H1 (cell line): ENCODE measurements around the gene SOHLH1. TPM values are rescaled to one million over a fixed set of nuclear protein-coding genes. Genes with fewer than 3 reads are reported as not detected.

Experiments
- CTCF ChIA-PET: fragments of 300-600 bp; sonication (Branson Sonifier 250); formaldehyde crosslinking; loops from one replicate; lab custom pipeline; 2021; ENCODE audit not compliant: partially characterized antibody; lab: Charles Lee
- POLR2A ChIA-PET: fragments of 300-600 bp; sonication (Branson Sonifier 250); formaldehyde crosslinking; loops from one replicate; lab custom pipeline; 2021; ENCODE audit warnings: inconsistent platforms; ENCODE audit not compliant: partially characterized antibody; lab: Charles Lee
- DNase-seq, 2 experiments: peaks; one replicate each; pipeline versions ENCODE4 v3.0.0 to v3.0.0-alpha.2; 2010 to 2022; ENCODE audit warnings: low spot score in 2 of 2, low read depth in 1 of 2, mixed read lengths in 1 of 2
- FAIRE-seq: peaks from 2 replicates; lab custom pipeline; 2011; peaks lifted over from hg19 to GRCh38; lab: Jason Lieb, UNC
- H2AFZ ChIP-seq: 2 replicates; pipeline ENCODE4 v1.8.1; 2012; ENCODE audit warnings: low read length, inconsistent platforms
- H2AK5ac ChIP-seq: 2 replicates; pipeline ENCODE4 v1.6.1; 2013; ENCODE audit warnings: low read depth, low read length
- H2BK120ac ChIP-seq: replicated peaks from 2 replicates; pipeline ENCODE3; 2013; ENCODE audit warnings: low read depth, low read length, inconsistent platforms
- H2BK12ac ChIP-seq: 2 replicates; pipeline ENCODE4 v1.6.1; 2013; ENCODE audit warnings: low read depth, low read length
- H2BK15ac ChIP-seq: 2 replicates; pipeline ENCODE4 v1.6.1; 2013; ENCODE audit warnings: low read length
- H2BK20ac ChIP-seq: 2 replicates; pipeline ENCODE4 v1.6.1; 2013; ENCODE audit warnings: low read length
- H2BK5ac ChIP-seq: 2 replicates; pipeline ENCODE4 v1.6.1; 2013; ENCODE audit warnings: low read depth, low read length
- H3K14ac ChIP-seq: 2 replicates; pipeline ENCODE4 v1.6.1; 2013; ENCODE audit warnings: inconsistent platforms; ENCODE audit not compliant: insufficient read length
- H3K18ac ChIP-seq: 2 replicates; pipeline ENCODE4 v1.6.1; 2013; ENCODE audit warnings: low read length; ENCODE audit errors: extremely low read depth
- H3K23ac ChIP-seq: 2 replicates; pipeline ENCODE4 v1.6.1; 2013; ENCODE audit warnings: inconsistent platforms; ENCODE audit not compliant: insufficient read length
- H3K23me2 ChIP-seq: 2 replicates; pipeline ENCODE4 v1.6.1; 2013; ENCODE audit warnings: low read depth, low read length
- H3K27ac ChIP-seq: 2 replicates; pipeline ENCODE4 v1.6.1; 2011; ENCODE audit warnings: low read depth, low read length, inconsistent platforms
- H3K27me3 ChIP-seq, 4 experiments: replicated peaks in 1 of 4; 1 replicate in 1 of 4; 2 replicates in 3 of 4; pipeline versions ENCODE4 v1.6.1 to v1.8.1; 2011 to 2013; ENCODE audit warnings: low read length in 3 of 4, mild to moderate bottlenecking in 3 of 4, inconsistent platforms in 2 of 4, mixed read lengths in 2 of 4, moderate library complexity in 1 of 4; ENCODE audit not compliant: control insufficient read depth in 3 of 4, insufficient read depth in 3 of 4; ENCODE audit errors: extremely low read depth in 1 of 4
- H3K36me3 ChIP-seq, 4 experiments: 2 replicates each; pipeline versions ENCODE4 v1.6.1 to v1.8.1; 2011 to 2013; ENCODE audit warnings: mild to moderate bottlenecking in 4 of 4, low read length in 3 of 4, moderate library complexity in 2 of 4, control low read depth in 1 of 4, inconsistent platforms in 1 of 4; ENCODE audit not compliant: insufficient read depth in 4 of 4, control insufficient read depth in 2 of 4
- H3K4ac ChIP-seq: replicated peaks from 2 replicates; pipeline ENCODE3; 2013; ENCODE audit warnings: low read length, low read depth, mixed read lengths, inconsistent platforms; ENCODE audit not compliant: insufficient read length
- H3K4me1 ChIP-seq, 4 experiments: replicated peaks in 1 of 4; 1 replicate in 1 of 4; 2 replicates in 3 of 4; pipeline versions ENCODE4 v1.6.1 to v1.8.1; 2011 to 2013; ENCODE audit warnings: low read length in 3 of 4, inconsistent platforms in 2 of 4, mixed read lengths in 1 of 4; ENCODE audit not compliant: insufficient read depth in 4 of 4, control insufficient read depth in 3 of 4
- H3K4me2 ChIP-seq, 2 experiments: 2 replicates each; pipeline versions ENCODE4 v1.6.1 to v1.8.1; 2011 to 2013; ENCODE audit warnings: low read depth in 2 of 2, low read length in 2 of 2, control low read depth in 1 of 2, inconsistent platforms in 1 of 2, mild to moderate bottlenecking in 1 of 2; ENCODE audit not compliant: insufficient read depth in 1 of 2
- H3K4me3 ChIP-seq, 4 experiments: fragments of 200-600, 300-600 bp in 1 of 4; sonication (generic), shearing (Covaris generic), sonication (Bioruptor Twin) in 1 of 4; 2 replicates each; pipeline versions ENCODE4 v1.5.1 to v1.8.1; 2011 to 2016; ENCODE audit warnings: low read length in 4 of 4, low read depth in 3 of 4, control low read depth in 2 of 4, inconsistent platforms in 2 of 4, mild to moderate bottlenecking in 2 of 4, mixed read lengths in 1 of 4, moderate library complexity in 1 of 4; ENCODE audit not compliant: insufficient read depth in 2 of 4; ENCODE audit errors: extremely low read depth in 1 of 4
- H3K56ac ChIP-seq: replicated peaks from 2 replicates; pipeline ENCODE3; 2013; ENCODE audit warnings: low read depth, mild to moderate bottlenecking, mixed read lengths, low read length, inconsistent platforms; ENCODE audit not compliant: insufficient read length
- H3K79me1 ChIP-seq: 2 replicates; pipeline ENCODE4 v1.6.1; 2013; ENCODE audit warnings: low read depth, low read length, control low read depth
- H3K79me2 ChIP-seq, 2 experiments: 2 replicates each; pipeline versions ENCODE4 v1.6.1 to v1.8.1; 2012 to 2013; ENCODE audit warnings: low read length in 2 of 2, mild to moderate bottlenecking in 2 of 2, inconsistent platforms in 1 of 2; ENCODE audit not compliant: insufficient read depth in 2 of 2, control insufficient read depth in 1 of 2
- H3K9ac ChIP-seq, 4 experiments: replicated peaks in 1 of 4; 1 replicate in 1 of 4; 2 replicates in 3 of 4; pipeline versions ENCODE4 v1.6.1 to v1.8.1; 2011 to 2013; ENCODE audit warnings: low read depth in 3 of 4, low read length in 3 of 4, control low read depth in 2 of 4, mild to moderate bottlenecking in 2 of 4, moderate library complexity in 2 of 4, inconsistent platforms in 1 of 4; ENCODE audit errors: extremely low read depth in 1 of 4
- H3K9me3 ChIP-seq, 2 experiments: 2 replicates each; pipeline versions ENCODE4 v1.6.1 to v1.8.1; 2012 to 2013; ENCODE audit warnings: mild to moderate bottlenecking in 2 of 2, moderate library complexity in 2 of 2, control low read depth in 1 of 2, inconsistent platforms in 1 of 2, low read depth in 1 of 2, low read length in 1 of 2, mixed read lengths in 1 of 2; ENCODE audit not compliant: insufficient read depth in 2 of 2
- H4K20me1 ChIP-seq, 2 experiments: replicated peaks in 1 of 2; 2 replicates each; pipeline versions ENCODE3 to v1.8.1; 2011 to 2013; ENCODE audit warnings: inconsistent platforms in 2 of 2, low read length in 2 of 2, mild to moderate bottlenecking in 1 of 2; ENCODE audit not compliant: insufficient read depth in 2 of 2, control insufficient read depth in 1 of 2
- H4K5ac ChIP-seq: 2 replicates; pipeline ENCODE4 v1.6.1; 2013; ENCODE audit warnings: low read length, low read depth, mixed read lengths, inconsistent platforms; ENCODE audit not compliant: insufficient read length
- H4K8ac ChIP-seq: 2 replicates; pipeline ENCODE4 v1.8.0; 2013; ENCODE audit warnings: mild to moderate bottlenecking, moderate library complexity, low read length, inconsistent platforms; ENCODE audit not compliant: insufficient read depth; ENCODE audit errors: extremely low read depth
- H4K91ac ChIP-seq: replicated peaks from 2 replicates; pipeline ENCODE3; 2013; ENCODE audit warnings: low read length, mixed read lengths, inconsistent platforms; ENCODE audit not compliant: insufficient read length
- CHD2 ChIP-seq: IDR thresholded peaks from 2 replicates; pipeline ENCODE4 v1.6.1; 2012; ENCODE audit warnings: low read length, improper control_type of control experiment
- GTF2F1 ChIP-seq: IDR thresholded peaks from 2 replicates; pipeline ENCODE4 v1.6.1; 2012; ENCODE audit warnings: low read depth, low read length, improper control_type of control experiment, borderline replicate concordance
- HDAC2 ChIP-seq, 2 experiments: fragments of 300-600 bp in 1 of 2; sonication (generic) in 1 of 2; IDR thresholded peaks; 2 replicates each; pipeline ENCODE4 v1.6.1; 2011 to 2012; ENCODE audit warnings: low read depth in 2 of 2, low read length in 2 of 2, mild to moderate bottlenecking in 2 of 2, moderate library complexity in 2 of 2, borderline replicate concordance in 1 of 2, inconsistent platforms in 1 of 2
- NRF1 ChIP-seq: IDR thresholded peaks from 2 replicates; pipeline ENCODE4 v1.6.1; 2011; ENCODE audit warnings: mild to moderate bottlenecking, low read depth, low read length, improper control_type of control experiment
- POLR2AphosphoS5 ChIP-seq: IDR thresholded peaks from 2 replicates; pipeline ENCODE4 v1.6.1; 2011; ENCODE audit warnings: low read depth, low read length
- POU5F1 ChIP-seq: IDR thresholded peaks from 2 replicates; pipeline ENCODE4 v1.6.1; 2011; ENCODE audit warnings: low read depth, mild to moderate bottlenecking, low read length, moderate library complexity
- RXRA ChIP-seq: IDR thresholded peaks from 2 replicates; pipeline ENCODE4 v1.6.1; 2011; ENCODE audit warnings: low read depth, mild to moderate bottlenecking, low read length, moderate library complexity; ENCODE audit not compliant: insufficient read depth
- SIRT6 ChIP-seq: IDR thresholded peaks from one replicate; pipeline ENCODE4 v1.7.1; 2012; ENCODE audit warnings: low read length, inconsistent platforms
- SP2 ChIP-seq: IDR thresholded peaks from 2 replicates; pipeline ENCODE4 v1.6.1; 2012; ENCODE audit warnings: mild to moderate bottlenecking, low read length, inconsistent platforms
- ZNF274 ChIP-seq: IDR thresholded peaks from 2 replicates; pipeline ENCODE4 v1.7.0; 2012; ENCODE audit warnings: low read length, borderline replicate concordance; ENCODE audit errors: extremely low read depth
- WGBS, 2 experiments: shearing (Covaris generic) in 1 of 2; methylation state at CpG; one replicate each; pipeline versions ENCODE4 v1.1.6 to v1.1.7; 2013 to 2015; ENCODE audit warnings: low lambda C conversion rate in 2 of 2, mixed read lengths in 2 of 2, inconsistent platforms in 1 of 2, low coverage in 1 of 2, missing lambda C conversion rate in 1 of 2; ENCODE audit not compliant: insufficient replicate concordance in 2 of 2, insufficient coverage in 1 of 2, insufficient read length in 1 of 2; ENCODE audit errors: extremely low coverage in 1 of 2, missing lambda C conversion rate in 1 of 2; 5-methylcytosine and 5-hydroxymethylcytosine counted together
- polyA plus RNA-seq, 7 experiments: library from polyadenylated mRNA; depleted of rRNA in 3 of 7; stranded (reverse) in 5 of 7; unstranded in 2 of 7; fragments of >200 nt in 5 of 7; fragments of 200-250 nt in 2 of 7; gene quantifications; 1 replicate in 5 of 7; 2 replicates in 1 of 7; 4 replicates in 1 of 7; pipeline versions ENCODE4 v1.2.1 to v1.2.3, GENCODE V29; 2011 to 2013; ENCODE audit warnings: missing spikeins in 2 of 7, mixed read lengths in 2 of 7
- total RNA-seq: library from RNA; stranded (reverse); fragmentation: NEBNext Ultra II Directional; extraction: Animal tissue kit (Norgen Biotek cat#: 25700); gene quantifications from 2 replicates; pipeline ENCODE4 v1.2.1, GENCODE V29; 2021
- TF ChIP-seq, protein P1 (sequence below): IDR thresholded peaks from 2 replicates; pipeline ENCODE4 v1.6.1; 2012; ENCODE audit warnings: low read length, inconsistent platforms
- TF ChIP-seq, protein P2 (sequence below): IDR thresholded peaks from 2 replicates; pipeline ENCODE4 v1.6.1; 2012; ENCODE audit warnings: inconsistent platforms

The SOHLH1 gene
- total and polyA plus RNA-seq, 2 of the 8 experiments (the other 6 are each of a cell fraction or from before 2014, with no cell fraction given) = 0.11 TPM; not detected in 1

DNA sequence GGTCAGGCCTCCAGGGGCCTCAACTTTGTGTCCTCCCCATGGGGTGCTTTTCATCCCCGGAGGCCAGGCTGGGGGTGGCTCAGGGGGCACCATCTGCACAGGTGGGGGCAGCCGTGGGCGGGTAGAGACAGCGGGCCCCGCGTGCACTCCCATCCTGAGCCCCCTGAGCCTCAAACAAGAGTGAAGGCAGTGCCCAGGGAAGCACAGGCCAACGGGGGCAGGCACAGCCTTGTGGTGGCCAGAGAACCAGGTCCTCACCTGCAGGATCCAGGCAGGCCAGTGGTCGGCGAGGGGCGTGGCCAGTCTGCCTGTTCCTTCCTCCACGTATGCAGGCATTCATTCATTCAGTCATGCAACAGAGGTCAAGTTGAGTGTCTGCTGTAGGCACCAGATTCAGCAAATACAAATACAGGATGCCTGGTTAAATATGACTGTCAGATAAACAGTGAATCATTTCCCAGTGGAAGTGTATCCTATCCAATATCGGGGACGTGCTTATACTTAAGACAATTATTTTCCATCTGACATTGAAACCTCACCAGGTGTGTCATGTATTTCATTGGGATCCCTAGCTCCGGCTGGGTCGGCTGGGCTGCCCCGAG lies 25.0 kb upstream of the SOHLH1 start:
- H2BK12ac ChIP-seq = no peak overlapping the region
- H4K20me1 ChIP-seq = no peaks in the 10 kb centered on the region
- POLR2A ChIA-PET = interaction anchor here (0.9 kb wide), 1 partner anchor 14 kb away, joined by 3 read pairs; no protein-coding TSS in a partner anchor
- H3K27me3 ChIP-seq = no peaks in the 10 kb centered on the region
- no peak overlapping the region for H3K4me2 ChIP-seq
- no peak overlapping the region for H3K4me3 ChIP-seq
- no peaks in the 10 kb centered on the region; the same call in 1 of the 2 replicates for H3K23me2 ChIP-seq
- 88% methylated on average over 16 of the region's 16 CpGs; no CpG with 5 or more reads in 1 of the 2 experiments for WGBS, 2 experiments
- H3K4me1 ChIP-seq = peaks cover 0 to 11% (median 8%) of the 10 kb centered on the region in 4 experiments; a peak in 5 of 7 replicates
- H3K36me3 ChIP-seq = no peaks in the 10 kb centered on the region
- no peak overlapping the region for H3K18ac ChIP-seq
- no peak overlapping the region for H2BK5ac ChIP-seq
- no peaks in the 10 kb centered on the region for H3K79me2 ChIP-seq
- H3K9me3 ChIP-seq = no peaks in the 10 kb centered on the region
- H2BK20ac ChIP-seq = no peak overlapping the region
- DNase-seq (no peak), FAIRE-seq (no peak)
- no peak overlapping the region for H2BK15ac ChIP-seq
- CTCF ChIA-PET = interaction anchor here (0.7 to 2.0 kb wide), 3 partner anchors 28 to 122 kb away, joined by 3 to 6 read pairs (median 4); no protein-coding TSS in a partner anchor
- H2AK5ac ChIP-seq = no peak overlapping the region
- H3K56ac ChIP-seq = no peak overlapping the region
- H2BK120ac ChIP-seq = no peak overlapping the region
- H3K27ac ChIP-seq = no peak overlapping the region
- H3K23ac ChIP-seq = no peak overlapping the region
- H4K8ac ChIP-seq = no peak overlapping the region
- H3K9ac ChIP-seq = no peak overlapping the region
- H3K4ac ChIP-seq = no peak overlapping the region
- H3K79me1 ChIP-seq = no peaks in the 10 kb centered on the region
- no peak overlapping the region for H4K91ac ChIP-seq
- no peak overlapping the region for H2AFZ ChIP-seq
- H4K5ac ChIP-seq = no peak overlapping the region
- no peak overlapping the region for H3K14ac ChIP-seq
- TF ChIP-seq, protein P1, sequence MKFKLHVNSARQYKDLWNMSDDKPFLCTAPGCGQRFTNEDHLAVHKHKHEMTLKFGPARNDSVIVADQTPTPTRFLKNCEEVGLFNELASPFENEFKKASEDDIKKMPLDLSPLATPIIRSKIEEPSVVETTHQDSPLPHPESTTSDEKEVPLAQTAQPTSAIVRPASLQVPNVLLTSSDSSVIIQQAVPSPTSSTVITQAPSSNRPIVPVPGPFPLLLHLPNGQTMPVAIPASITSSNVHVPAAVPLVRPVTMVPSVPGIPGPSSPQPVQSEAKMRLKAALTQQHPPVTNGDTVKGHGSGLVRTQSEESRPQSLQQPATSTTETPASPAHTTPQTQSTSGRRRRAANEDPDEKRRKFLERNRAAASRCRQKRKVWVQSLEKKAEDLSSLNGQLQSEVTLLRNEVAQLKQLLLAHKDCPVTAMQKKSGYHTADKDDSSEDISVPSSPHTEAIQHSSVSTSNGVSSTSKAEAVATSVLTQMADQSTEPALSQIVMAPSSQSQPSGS = no peak
- TF ChIP-seq CHD2 = no peak
- TF ChIP-seq POLR2AphosphoS5 = no peak
- no peak for TF ChIP-seq NRF1
- no peak for TF ChIP-seq POU5F1
- no peak for TF ChIP-seq SIRT6
- TF ChIP-seq SP2 = no peak
- no peak for TF ChIP-seq ZNF274
- no peak for TF ChIP-seq GTF2F1
- TF ChIP-seq HDAC2 (IDR thresholded peaks at IDR 0.05; ENCODE audit: borderline replicate concordance in 1 of 2, low read depth in 2 of 2, low read length in 2 of 2) = no peak
- TF ChIP-seq RXRA = no peak
- TF ChIP-seq, protein P2, sequence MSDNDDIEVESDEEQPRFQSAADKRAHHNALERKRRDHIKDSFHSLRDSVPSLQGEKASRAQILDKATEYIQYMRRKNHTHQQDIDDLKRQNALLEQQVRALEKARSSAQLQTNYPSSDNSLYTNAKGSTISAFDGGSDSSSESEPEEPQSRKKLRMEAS = no peak
